HUES6 (cell line): ENCODE results near the gene SSR1.
"Not testable (repeated sequence)": the region's sequence is repeated elsewhere in the genome, so short reads cannot be mapped to it uniquely, and the experiment has no call there.

Experiments
- H3K27ac ChIP-seq: 2 replicates; pipeline ENCODE4 v1.7.0; 2013; ENCODE audit warnings: low read depth, mild to moderate bottlenecking, low read length, inconsistent platforms
- H3K27me3 ChIP-seq: 2 replicates; pipeline ENCODE4 v1.6.1; 2013; ENCODE audit warnings: low read length; ENCODE audit not compliant: control insufficient read depth, insufficient read depth
- H3K36me3 ChIP-seq: 2 replicates; pipeline ENCODE4 v1.6.1; 2013; ENCODE audit warnings: low read length; ENCODE audit not compliant: control insufficient read depth, insufficient read depth
- H3K4me1 ChIP-seq: 2 replicates; pipeline ENCODE4 v1.6.1; 2013; ENCODE audit warnings: low read length; ENCODE audit not compliant: control insufficient read depth, insufficient read depth
- H3K4me3 ChIP-seq: 2 replicates; pipeline ENCODE4 v1.5.1; 2013; ENCODE audit warnings: low read depth, low read length
- H3K9ac ChIP-seq: one replicate; pipeline ENCODE4 v1.6.1; 2013; ENCODE audit warnings: mild to moderate bottlenecking, low read length
- H3K9me3 ChIP-seq: 2 replicates; pipeline ENCODE4 v1.6.1; 2013; ENCODE audit warnings: low read depth, low read length; ENCODE audit not compliant: control insufficient read depth, insufficient read depth

The SSR1 gene

GRCh38 chr6:7274525-7274924 lies 38.5 kb downstream of the SSR1 start:
- H3K27ac ChIP-seq, H3K4me1 ChIP-seq, H3K36me3 ChIP-seq, H3K9me3 ChIP-seq, H3K4me3 ChIP-seq, H3K9ac ChIP-seq, H3K27me3 ChIP-seq: not testable (repeated sequence)

- Histone ChIP-seq H3K36me3 (no peaks in the 10 kb centered on the region), H3K27me3 (no peaks in the 10 kb centered on the region), H3K4me1 (no peaks in the 10 kb centered on the region), H3K27ac (no peak overlapping the region), H3K9me3 (no peaks in the 10 kb centered on the region), H3K9ac (no peak overlapping the region), H3K4me3 (no peak overlapping the region)
These were observed 39.3 kb downstream of the SSR1 start for GRCh38 chr6:7273709-7274108.

- Histone ChIP-seq H3K27ac (no peak overlapping the region), H3K9me3 (peaks cover 2% of the 10 kb centered on the region; the same call in 1 of the 2 replicates), H3K36me3 (no peaks in the 10 kb centered on the region), H3K4me1 (no peaks in the 10 kb centered on the region), H3K9ac (no peak overlapping the region), H3K4me3 (no peak overlapping the region), H3K27me3 (no peaks in the 10 kb centered on the region)
These were observed 41.8 kb downstream of the SSR1 start for GRCh38 chr6:7271205-7271534.

GRCh38 chr6:7270320-7271204 lies 42.4 kb downstream of the SSR1 start:
- H3K9me3 ChIP-seq = peaks cover 7% of the 10 kb centered on the region; the same call in 1 of the 2 replicates
- no peaks in the 10 kb centered on the region for H3K27me3 ChIP-seq
- no peak overlapping the region for H3K4me3 ChIP-seq
- no peaks in the 10 kb centered on the region for H3K36me3 ChIP-seq
- H3K4me1 ChIP-seq = no peaks in the 10 kb centered on the region
- no peak overlapping the region for H3K27ac ChIP-seq
- H3K9ac ChIP-seq = no peak overlapping the region

- H3K9ac ChIP-seq = no peak overlapping the region
These were observed 43.2 kb downstream of the SSR1 start for GRCh38 chr6:7269816-7270215.

GRCh38 chr6:7268816-7269555 lies 44.0 kb downstream of the SSR1 start:
- Histone ChIP-seq H3K4me3 (no peak overlapping the region), H3K9me3 (peaks cover 7% of the 10 kb centered on the region; the same call in 1 of the 2 replicates), H3K4me1 (no peaks in the 10 kb centered on the region), H3K27me3 (no peaks in the 10 kb centered on the region), H3K27ac (no peak overlapping the region), H3K36me3 (no peaks in the 10 kb centered on the region), H3K9ac (no peak overlapping the region)

More at GRCh38 chr6:7269816-7270215, 43.2 kb downstream of the SSR1 start:
- Histone ChIP-seq H3K36me3 (no peaks in the 10 kb centered on the region), H3K27ac (no peak overlapping the region), H3K4me1 (no peaks in the 10 kb centered on the region), H3K27me3 (no peaks in the 10 kb centered on the region), H3K9me3 (peaks cover 7% of the 10 kb centered on the region; the same call in 1 of the 2 replicates), H3K4me3 (no peak overlapping the region)

- no peaks in the 10 kb centered on the region for H3K36me3 ChIP-seq
- H3K4me3 ChIP-seq = no peak overlapping the region
- no peak overlapping the region for H3K27ac ChIP-seq
- peaks cover 7% of the 10 kb centered on the region; the same call in 1 of the 2 replicates for H3K9me3 ChIP-seq
- H3K9ac ChIP-seq = no peak overlapping the region
- no peaks in the 10 kb centered on the region for H3K27me3 ChIP-seq
- no peaks in the 10 kb centered on the region for H3K4me1 ChIP-seq
These were observed 44.6 kb downstream of the SSR1 start for GRCh38 chr6:7268362-7268761.

GRCh38 chr6:7267466-7268091 lies 45.4 kb downstream of the SSR1 start:
- no peak overlapping the region for H3K4me3 ChIP-seq
- peaks cover 7% of the 10 kb centered on the region; the same call in 1 of the 2 replicates for H3K9me3 ChIP-seq
- H3K27ac ChIP-seq = no peak overlapping the region
- no peak overlapping the region for H3K9ac ChIP-seq
- no peaks in the 10 kb centered on the region for H3K27me3 ChIP-seq
- H3K4me1 ChIP-seq = no peaks in the 10 kb centered on the region
- H3K36me3 ChIP-seq = no peaks in the 10 kb centered on the region

GRCh38 chr6:7267071-7267465 lies 45.9 kb downstream of the SSR1 start:
- H3K36me3 ChIP-seq = no peaks in the 10 kb centered on the region
- no peak overlapping the region for H3K27ac ChIP-seq

GRCh38 chr6:7265385-7265726 lies 47.6 kb downstream of the SSR1 start:
- H3K9ac ChIP-seq, H3K4me3 ChIP-seq, H3K9me3 ChIP-seq, H3K27me3 ChIP-seq, H3K36me3 ChIP-seq, H3K27ac ChIP-seq: not testable (repeated sequence)
- H3K4me1 ChIP-seq = peaks cover 14% of the 10 kb centered on the region

More at GRCh38 chr6:7267071-7267465, 45.9 kb downstream of the SSR1 start:
- Histone ChIP-seq H3K4me1 (peaks cover 4% of the 10 kb centered on the region; the same call in 1 of the 2 replicates), H3K4me3 (no peak overlapping the region), H3K9me3 (peaks cover 7% of the 10 kb centered on the region; the same call in 1 of the 2 replicates), H3K27me3 (no peaks in the 10 kb centered on the region), H3K9ac (no peak overlapping the region)
